Epithelial cell of proximal tubule (primary cell): ENCODE measurements around the gene NSMCE1. TPM values are rescaled to one million over a fixed set of nuclear protein-coding genes. Genes with fewer than 3 reads are reported as not detected.

Source experiments
- DNase-seq: peaks from one replicate; pipeline ENCODE4 v3.0.0-alpha.2; 2011; ENCODE audit warnings: low read depth
- H3K4me3 ChIP-seq: 2 replicates; pipeline ENCODE4 v1.5.1; 2011; ENCODE audit warnings: low read depth, mild to moderate bottlenecking, low read length
- total RNA-seq: library from RNA; depleted of rRNA; stranded (reverse); fragments of >200 nt; gene quantifications from 2 replicates; pipeline ENCODE4 v1.2.3, GENCODE V29; 2015
- TF ChIP-seq, protein P1 (sequence below): conservative IDR thresholded peaks from 2 replicates; pipeline ENCODE4 v1.5.1; 2012; ENCODE audit warnings: low read depth, mild to moderate bottlenecking, low read length

The NSMCE1 gene
- total RNA-seq, 1 donor from 2014 or later, result 86.3 TPM

DNA sequence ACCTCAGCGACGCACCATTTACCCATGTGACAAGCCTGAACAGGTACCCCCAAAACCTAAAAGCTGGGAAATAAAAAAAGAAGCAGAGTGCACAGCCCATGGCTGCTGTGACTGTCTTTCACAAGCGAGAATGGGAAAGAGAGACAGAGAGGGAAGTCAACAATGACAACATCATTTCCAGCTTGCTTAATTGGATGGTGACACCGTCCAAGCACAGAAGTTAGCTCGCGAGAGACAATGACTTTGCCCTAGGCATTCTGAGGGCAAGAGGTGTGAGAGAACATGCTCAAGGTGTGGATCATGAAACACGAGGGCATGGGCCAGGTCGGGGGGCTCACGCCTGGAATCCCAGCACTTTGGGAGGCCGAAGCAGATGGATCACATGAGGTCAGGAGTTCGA is 19.3 kb upstream of the NSMCE1 start:
- TF ChIP-seq, protein P1, sequence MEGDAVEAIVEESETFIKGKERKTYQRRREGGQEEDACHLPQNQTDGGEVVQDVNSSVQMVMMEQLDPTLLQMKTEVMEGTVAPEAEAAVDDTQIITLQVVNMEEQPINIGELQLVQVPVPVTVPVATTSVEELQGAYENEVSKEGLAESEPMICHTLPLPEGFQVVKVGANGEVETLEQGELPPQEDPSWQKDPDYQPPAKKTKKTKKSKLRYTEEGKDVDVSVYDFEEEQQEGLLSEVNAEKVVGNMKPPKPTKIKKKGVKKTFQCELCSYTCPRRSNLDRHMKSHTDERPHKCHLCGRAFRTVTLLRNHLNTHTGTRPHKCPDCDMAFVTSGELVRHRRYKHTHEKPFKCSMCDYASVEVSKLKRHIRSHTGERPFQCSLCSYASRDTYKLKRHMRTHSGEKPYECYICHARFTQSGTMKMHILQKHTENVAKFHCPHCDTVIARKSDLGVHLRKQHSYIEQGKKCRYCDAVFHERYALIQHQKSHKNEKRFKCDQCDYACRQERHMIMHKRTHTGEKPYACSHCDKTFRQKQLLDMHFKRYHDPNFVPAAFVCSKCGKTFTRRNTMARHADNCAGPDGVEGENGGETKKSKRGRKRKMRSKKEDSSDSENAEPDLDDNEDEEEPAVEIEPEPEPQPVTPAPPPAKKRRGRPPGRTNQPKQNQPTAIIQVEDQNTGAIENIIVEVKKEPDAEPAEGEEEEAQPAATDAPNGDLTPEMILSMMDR, result no peak
- H3K4me3 ChIP-seq, result no peak overlapping the region
- DNase-seq, result no peak

DNA sequence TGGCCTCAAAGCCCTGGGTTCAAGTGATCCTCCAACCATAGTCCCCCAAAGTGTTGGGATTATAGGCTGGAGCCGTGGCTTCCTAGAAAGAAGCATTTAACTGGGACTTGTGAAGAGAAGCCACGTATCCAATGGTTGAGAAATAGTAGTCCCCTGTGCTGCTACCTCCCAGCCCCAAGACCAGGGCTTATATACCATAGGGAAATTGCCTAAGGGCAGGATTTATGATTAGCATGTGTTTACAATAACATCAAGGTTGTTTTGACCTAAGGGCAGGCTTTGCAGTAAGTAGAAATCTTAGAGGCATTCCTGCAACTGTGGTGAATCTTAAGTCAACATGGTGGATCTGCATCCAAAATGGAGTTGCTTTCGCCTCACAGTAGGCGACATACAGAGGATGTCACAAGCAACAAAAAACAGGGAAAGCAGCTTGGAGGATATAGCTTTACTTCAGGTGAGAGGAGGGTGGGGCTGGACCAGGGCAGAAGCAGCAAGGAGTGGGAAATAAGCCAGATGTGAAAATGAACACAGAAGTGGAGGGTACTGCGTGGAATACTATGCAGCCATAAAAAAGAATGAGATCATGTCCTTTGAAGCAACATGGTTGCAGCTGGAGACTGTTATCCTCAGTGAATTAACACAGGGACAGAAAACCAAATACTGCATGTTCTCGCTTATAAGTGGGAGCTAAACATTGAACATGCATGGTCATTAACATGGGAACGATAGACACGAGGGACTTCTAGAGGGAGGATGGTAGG is 18.7 kb upstream of the NSMCE1 start:
- DNase-seq, result no peak
- H3K4me3 ChIP-seq, result no peak overlapping the region
- TF ChIP-seq, protein P1, result no peak

DNA sequence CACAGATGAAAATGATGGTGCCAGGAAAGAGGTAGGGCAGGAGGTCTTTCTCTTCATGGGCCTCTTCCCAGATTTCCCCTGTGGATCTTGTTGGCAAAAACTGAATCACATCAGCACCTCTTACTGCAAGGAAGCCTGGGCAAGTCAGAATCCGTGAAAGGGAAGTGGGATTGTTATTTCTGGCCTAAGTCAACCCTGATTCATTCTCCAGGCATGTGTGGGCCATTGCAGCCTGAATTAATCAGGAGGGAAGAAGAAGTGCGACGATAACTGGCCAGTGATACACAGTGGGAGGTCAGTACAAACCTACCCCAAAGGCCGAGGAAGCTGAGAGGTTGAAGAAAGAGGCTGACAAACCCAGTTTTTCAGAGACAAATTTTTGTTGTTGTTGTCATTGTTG is 17.9 kb upstream of the NSMCE1 start:
- peak; percentile 83 for DNase-seq
- H3K4me3 ChIP-seq, result no peak overlapping the region
- TF ChIP-seq, protein P1, result no peak

DNA sequence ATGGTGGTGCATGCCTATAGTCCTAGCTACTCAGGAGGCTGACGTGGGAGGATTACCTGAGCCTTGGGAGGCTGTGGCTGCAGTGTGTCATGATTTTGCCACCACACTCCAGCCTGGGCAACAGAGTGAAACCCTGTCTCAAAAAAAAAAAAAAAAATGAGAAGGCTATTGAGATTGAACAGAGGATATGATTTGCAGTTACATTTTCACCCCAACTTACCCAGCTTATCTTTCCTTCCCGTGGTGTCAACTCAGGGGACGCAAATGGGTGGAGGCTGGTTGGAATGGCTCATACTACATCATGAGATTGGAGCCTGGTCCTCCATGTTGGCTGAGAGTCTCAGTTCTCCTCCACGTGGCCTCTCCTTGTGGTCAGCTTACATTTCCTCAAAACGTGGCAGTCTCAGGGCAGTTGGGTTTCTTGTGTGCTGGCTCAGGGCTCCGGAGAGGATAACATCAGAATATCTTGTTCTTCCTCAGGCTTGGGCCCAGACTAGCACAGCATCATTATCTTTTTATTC is 17.2 kb upstream of the NSMCE1 start:
- no peak overlapping the region for H3K4me3 ChIP-seq
- TF ChIP-seq, protein P1, result no peak
- DNase-seq, result no peak

DNA sequence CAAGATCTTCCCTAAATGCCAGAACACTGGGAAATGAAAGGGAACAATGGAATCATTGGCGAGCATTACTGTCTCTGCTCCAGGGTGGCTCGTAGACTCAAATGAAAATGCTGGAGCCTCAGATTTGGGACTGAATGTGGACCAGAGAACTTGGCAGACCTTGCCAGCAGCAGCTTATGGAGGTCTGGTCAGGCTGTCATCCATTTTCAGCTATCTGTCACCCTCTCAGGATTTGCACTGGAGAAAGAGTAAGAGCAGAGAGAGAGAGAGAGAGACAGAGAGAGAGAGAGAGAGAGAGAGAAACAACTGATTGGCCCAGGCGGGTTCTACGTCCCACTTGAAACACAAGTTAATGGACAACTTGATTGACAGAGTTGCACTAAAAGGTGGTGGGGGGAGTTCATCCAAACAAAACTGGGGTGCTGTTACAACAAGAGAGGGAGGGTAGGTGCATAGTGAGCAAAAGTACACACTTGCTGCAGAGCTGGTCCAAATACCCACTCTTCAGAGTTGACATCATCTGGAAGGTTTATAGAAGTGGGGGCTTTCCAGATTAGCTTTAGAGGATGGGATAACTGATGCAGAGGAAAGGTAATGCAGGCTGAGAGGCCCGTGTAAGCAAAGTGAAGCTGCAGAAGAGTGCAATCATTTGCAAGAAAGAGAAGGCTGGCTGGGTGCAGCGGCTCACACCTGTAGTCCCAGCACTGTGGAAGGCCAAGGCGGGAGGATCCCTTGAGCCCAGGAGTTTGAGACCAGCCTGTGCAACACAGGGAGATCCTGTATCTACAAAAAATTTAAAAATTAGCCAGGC is 16.5 kb upstream of the NSMCE1 start:
- TF ChIP-seq, protein P1, result no peak
- no peak overlapping the region for H3K4me3 ChIP-seq
- DNase-seq, result no peak

DNA sequence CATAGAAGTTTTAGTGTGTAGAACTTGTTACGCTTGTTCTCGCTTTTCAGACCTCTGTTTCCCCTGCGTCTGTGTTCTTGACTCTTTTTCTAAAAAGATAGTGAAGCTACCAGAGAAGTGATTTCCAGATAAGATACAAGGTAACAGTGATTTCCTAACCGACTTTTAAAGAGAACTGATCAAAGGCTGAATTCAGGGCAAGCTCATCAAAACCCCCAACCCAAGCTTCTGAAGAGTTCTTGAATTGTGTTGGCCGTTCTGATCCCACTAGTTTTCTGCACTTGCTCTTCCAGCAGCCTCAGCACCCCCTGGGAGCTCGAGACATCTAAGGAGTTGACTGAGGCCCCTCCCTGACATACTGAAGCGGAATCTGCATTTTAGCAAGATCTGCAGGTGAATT is 12.7 kb upstream of the NSMCE1 start:
- TF ChIP-seq, protein P1, result no peak
- no peak for DNase-seq
- H3K4me3 ChIP-seq, result no peak overlapping the region
